Fibroblast of lung (primary cell): ENCODE measurements around the gene LIPG. TPM values are rescaled to one million over a fixed set of nuclear protein-coding genes. Genes with fewer than 3 reads are reported as not detected.
"Not testable (repeated sequence)": the region's sequence is repeated elsewhere in the genome, so short reads cannot be mapped to it uniquely, and the experiment has no call there.

Source experiments
- DNase-seq, 2 donors: peaks; one replicate each; pipeline versions ENCODE4 v3.0.0 to v3.0.0-alpha.2; 2010; ENCODE audit warnings: low read depth in 2 of 2
- H2AFZ ChIP-seq: 2 replicates; pipeline ENCODE4 v1.5.1; 2012; ENCODE audit warnings: low read length, control low read depth, inconsistent platforms
- H3K27ac ChIP-seq: 2 replicates; pipeline ENCODE4 v1.5.1; 2011; ENCODE audit warnings: low read length, control low read depth; ENCODE audit not compliant: insufficient read depth
- H3K27me3 ChIP-seq: 2 replicates; pipeline ENCODE4 v1.5.1; 2011; ENCODE audit warnings: mild to moderate bottlenecking, low read length; ENCODE audit not compliant: control insufficient read depth, insufficient read depth
- H3K36me3 ChIP-seq: 2 replicates; pipeline ENCODE4 v1.5.1; 2011; ENCODE audit warnings: low read length; ENCODE audit not compliant: control insufficient read depth, insufficient read depth
- H3K4me1 ChIP-seq: 2 replicates; pipeline ENCODE4 v1.5.1; 2011; ENCODE audit warnings: low read length; ENCODE audit not compliant: control insufficient read depth, insufficient read depth; ENCODE audit errors: extremely low read depth
- H3K4me2 ChIP-seq: 2 replicates; pipeline ENCODE4 v1.5.1; 2011; ENCODE audit warnings: low read length, control low read depth; ENCODE audit not compliant: insufficient read depth; ENCODE audit errors: extremely low read depth
- H3K4me3 ChIP-seq, 4 experiments: fragments of 200-600 bp in 1 of 4; sonication (generic) in 1 of 4; replicated peaks in 1 of 4; 2 replicates each; pipeline ENCODE4 v1.5.1; 2011 to 2016; ENCODE audit warnings: low read length in 4 of 4, low read depth in 3 of 4, mild to moderate bottlenecking in 3 of 4, control low read depth in 2 of 4, inconsistent platforms in 1 of 4, mixed read lengths in 1 of 4; ENCODE audit not compliant: insufficient read depth in 1 of 4; ENCODE audit errors: control extremely low read depth in 1 of 4
- H3K79me2 ChIP-seq: 2 replicates; pipeline ENCODE4 v1.5.1; 2012; ENCODE audit warnings: mild to moderate bottlenecking, low read length, inconsistent platforms; ENCODE audit not compliant: control insufficient read depth, insufficient read depth
- H3K9ac ChIP-seq: 2 replicates; pipeline ENCODE4 v1.5.1; 2011; ENCODE audit warnings: mild to moderate bottlenecking, low read length, control low read depth; ENCODE audit not compliant: insufficient read depth
- H3K9me3 ChIP-seq: 2 replicates; pipeline ENCODE4 v1.5.1; 2012; ENCODE audit warnings: low read depth, low read length; ENCODE audit not compliant: control insufficient read depth, insufficient read depth
- H4K20me1 ChIP-seq: 2 replicates; pipeline ENCODE4 v1.5.1; 2011; ENCODE audit warnings: low read length; ENCODE audit not compliant: control insufficient read depth, insufficient read depth; ENCODE audit errors: extremely low read depth
- EZH2 ChIP-seq: IDR thresholded peaks from 2 replicates; pipeline ENCODE4 v1.5.1; 2012; ENCODE audit warnings: low read length, control low read depth, mild to moderate bottlenecking; ENCODE audit errors: missing control alignments
- polyA plus RNA-seq, 2 donors: library from polyadenylated mRNA; depleted of rRNA in 1 of 2; stranded (reverse) in 1 of 2; unstranded in 1 of 2; fragments of >200 nt; gene quantifications; 2 replicates each; pipeline ENCODE4 v1.2.1, GENCODE V29; 2011 to 2012; ENCODE audit warnings: missing spikeins in 1 of 2
- total RNA-seq: library from RNA; depleted of rRNA; stranded (reverse); fragments of >200 nt; gene quantifications from 2 replicates; pipeline ENCODE4 v1.2.1, GENCODE V29; 2014
- TF ChIP-seq, protein P1 (sequence below), 2 donors: IDR thresholded peaks in 1 of 2; conservative IDR thresholded peaks in 1 of 2; 1 replicate in 1 of 2; 2 replicates in 1 of 2; pipeline ENCODE4 v1.5.1; 2011 to 2012; ENCODE audit warnings: low read length in 2 of 2, control low read depth in 1 of 2, inconsistent platforms in 1 of 2, low read depth in 1 of 2, mild to moderate bottlenecking in 1 of 2

Gene LIPG
- total and polyA plus RNA-seq, 2 donors (not counting 1 experiment from before 2014, with no cell fraction given), result 0.30 to 0.50 TPM

DNA sequence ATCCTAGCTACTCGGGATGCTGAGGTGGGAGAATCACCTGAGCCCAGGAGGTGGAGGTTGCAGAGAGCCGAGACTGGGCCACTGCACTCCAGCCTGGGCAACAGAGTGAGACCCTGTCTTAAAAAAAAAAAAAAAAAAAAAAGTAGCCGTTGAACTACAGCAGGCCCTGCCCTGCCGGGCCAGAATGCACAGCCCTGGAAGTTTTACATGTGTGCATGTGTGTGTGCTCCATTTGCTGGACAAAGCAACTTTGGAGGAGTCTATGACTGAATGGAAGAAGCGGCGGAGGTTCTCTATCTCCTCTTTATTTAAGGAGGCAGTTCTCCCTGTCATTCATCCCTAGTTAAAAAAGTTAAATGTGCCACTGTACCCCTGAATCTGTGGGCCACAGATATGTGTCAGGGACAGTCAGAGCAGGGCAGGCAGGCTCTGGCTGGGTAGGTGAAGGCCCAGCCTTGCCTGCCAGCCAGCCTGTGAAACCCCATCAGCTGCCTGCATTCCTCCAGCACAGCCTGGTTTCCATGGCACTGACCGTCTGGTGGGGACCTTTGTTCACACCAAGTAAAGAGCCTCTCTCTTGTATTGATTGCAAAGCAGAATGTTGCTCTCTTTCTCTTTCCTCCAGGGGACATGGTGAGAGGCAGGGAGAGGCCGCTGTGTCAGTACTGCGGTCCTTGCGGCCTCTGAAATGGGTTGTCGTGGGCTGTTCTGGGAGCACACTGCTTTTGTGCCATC, 10.9 kb downstream of the LIPG start:
- no peaks in the 10 kb centered on the region for H3K79me2 ChIP-seq
- H3K4me2 ChIP-seq, result no peak overlapping the region
- H3K4me1 ChIP-seq, result no peaks in the 10 kb centered on the region
- DNase-seq, result no peak
- TF ChIP-seq, protein P1, sequence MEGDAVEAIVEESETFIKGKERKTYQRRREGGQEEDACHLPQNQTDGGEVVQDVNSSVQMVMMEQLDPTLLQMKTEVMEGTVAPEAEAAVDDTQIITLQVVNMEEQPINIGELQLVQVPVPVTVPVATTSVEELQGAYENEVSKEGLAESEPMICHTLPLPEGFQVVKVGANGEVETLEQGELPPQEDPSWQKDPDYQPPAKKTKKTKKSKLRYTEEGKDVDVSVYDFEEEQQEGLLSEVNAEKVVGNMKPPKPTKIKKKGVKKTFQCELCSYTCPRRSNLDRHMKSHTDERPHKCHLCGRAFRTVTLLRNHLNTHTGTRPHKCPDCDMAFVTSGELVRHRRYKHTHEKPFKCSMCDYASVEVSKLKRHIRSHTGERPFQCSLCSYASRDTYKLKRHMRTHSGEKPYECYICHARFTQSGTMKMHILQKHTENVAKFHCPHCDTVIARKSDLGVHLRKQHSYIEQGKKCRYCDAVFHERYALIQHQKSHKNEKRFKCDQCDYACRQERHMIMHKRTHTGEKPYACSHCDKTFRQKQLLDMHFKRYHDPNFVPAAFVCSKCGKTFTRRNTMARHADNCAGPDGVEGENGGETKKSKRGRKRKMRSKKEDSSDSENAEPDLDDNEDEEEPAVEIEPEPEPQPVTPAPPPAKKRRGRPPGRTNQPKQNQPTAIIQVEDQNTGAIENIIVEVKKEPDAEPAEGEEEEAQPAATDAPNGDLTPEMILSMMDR (conservative IDR thresholded peaks at IDR 0.05 in 1 of 2, IDR thresholded peaks at IDR 0.05 in 1 of 2; ENCODE audit: low read depth in 1 of 2, low read length in 2 of 2), result no peak
- no peak for TF ChIP-seq EZH2
- H3K9ac ChIP-seq, result no peak overlapping the region
- H3K27me3 ChIP-seq, result no peaks in the 10 kb centered on the region
- no peak overlapping the region for H3K4me3 ChIP-seq
- H3K9me3 ChIP-seq, result no peaks in the 10 kb centered on the region
- H2AFZ ChIP-seq, result no peak overlapping the region
- no peaks in the 10 kb centered on the region for H4K20me1 ChIP-seq
- no peak overlapping the region for H3K27ac ChIP-seq
- H3K36me3 ChIP-seq, result no peaks in the 10 kb centered on the region

DNA sequence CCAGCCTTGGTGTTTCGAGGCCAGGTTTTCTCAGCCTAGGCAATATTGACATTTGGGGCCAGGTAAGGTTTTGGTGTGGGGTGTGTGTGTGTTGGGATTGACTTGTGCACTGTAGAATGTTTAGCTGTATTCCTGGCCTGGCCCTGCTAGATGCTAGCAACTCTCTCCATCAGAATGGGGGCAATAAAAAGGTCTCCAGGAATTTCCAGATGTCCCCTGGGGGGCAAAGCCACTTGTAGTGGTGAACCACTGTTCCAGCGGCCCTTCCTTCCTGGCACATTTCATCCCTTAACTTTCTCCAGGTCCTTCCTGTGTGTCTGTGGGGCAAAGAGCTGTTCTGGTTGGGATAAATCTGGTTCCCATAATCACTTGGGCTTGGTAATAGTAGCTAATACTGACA, 12.0 kb downstream of the LIPG start:
- no peaks in the 10 kb centered on the region for H3K36me3 ChIP-seq
- H3K27me3 ChIP-seq, result no peaks in the 10 kb centered on the region
- no peak overlapping the region for H3K4me3 ChIP-seq
- no peaks in the 10 kb centered on the region for H3K79me2 ChIP-seq
- no peak for DNase-seq
- H4K20me1 ChIP-seq, result no peaks in the 10 kb centered on the region
- no peaks in the 10 kb centered on the region for H3K9me3 ChIP-seq
- TF ChIP-seq EZH2, result no peak
- TF ChIP-seq, protein P1 (conservative IDR thresholded peaks at IDR 0.05 in 1 of 2, IDR thresholded peaks at IDR 0.05 in 1 of 2; ENCODE audit: low read depth in 1 of 2, low read length in 2 of 2), result no peak
- no peak overlapping the region for H3K9ac ChIP-seq
- no peaks in the 10 kb centered on the region for H3K4me1 ChIP-seq
- no peak overlapping the region for H3K27ac ChIP-seq
- H3K4me2 ChIP-seq, result no peak overlapping the region
- H2AFZ ChIP-seq, result no peak overlapping the region

DNA sequence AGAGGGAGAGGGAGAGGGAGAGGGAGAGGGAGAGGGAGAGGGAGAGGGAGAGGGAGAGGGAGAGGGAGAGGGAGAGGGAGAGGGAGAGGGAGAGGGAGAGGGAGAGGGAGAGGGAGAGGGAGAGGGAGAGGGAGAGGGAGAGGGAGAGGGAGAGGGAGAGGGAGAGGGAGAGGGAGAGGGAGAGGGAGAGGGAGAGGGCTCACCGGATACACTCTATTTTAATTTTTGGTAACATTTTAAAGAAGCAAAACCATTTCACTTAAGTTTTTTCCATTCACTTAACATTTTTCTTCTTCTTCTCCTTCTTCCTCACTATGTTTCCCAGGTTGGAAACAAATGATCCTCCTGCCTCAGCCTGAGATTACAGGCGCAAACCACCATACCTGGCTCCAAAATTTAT, 17.2 kb downstream of the LIPG start:
- not testable (repeated sequence) for H3K9ac ChIP-seq

DNA sequence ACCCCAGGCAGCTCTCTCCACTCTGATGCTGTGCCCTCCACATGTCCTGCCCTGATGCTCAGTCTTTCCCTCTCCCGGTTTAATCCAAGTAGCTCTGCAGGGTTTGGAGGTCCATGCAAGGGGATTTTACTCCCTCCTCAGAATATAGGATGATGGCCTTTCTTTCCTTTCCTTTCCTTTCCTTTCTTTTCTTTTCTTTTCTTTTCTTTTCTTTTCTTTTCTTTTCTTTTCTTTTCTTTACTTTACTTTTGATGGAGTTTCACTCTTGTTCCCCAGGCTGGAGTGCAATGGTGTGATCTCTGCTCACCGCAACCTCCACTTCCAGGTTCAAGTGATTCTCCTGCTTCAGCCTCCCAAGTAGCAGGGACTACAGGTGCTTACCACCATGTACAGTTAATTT, 17.7 kb downstream of the LIPG start:
- not testable (repeated sequence) for H3K27ac ChIP-seq, H3K4me3 ChIP-seq, H3K9me3 ChIP-seq, H3K4me2 ChIP-seq, DNase-seq, H3K9ac ChIP-seq, H3K79me2 ChIP-seq, H3K36me3 ChIP-seq, H2AFZ ChIP-seq, H3K27me3 ChIP-seq, H4K20me1 ChIP-seq, H3K4me1 ChIP-seq

More for the DNA sequence above, 17.2 kb downstream of the LIPG start:
- not testable (repeated sequence) for H3K4me3 ChIP-seq, H4K20me1 ChIP-seq, H3K9me3 ChIP-seq, H2AFZ ChIP-seq, H3K27me3 ChIP-seq, H3K27ac ChIP-seq, H3K4me2 ChIP-seq, DNase-seq, H3K4me1 ChIP-seq, H3K36me3 ChIP-seq, H3K79me2 ChIP-seq
